DOHH2 (cell line): ENCODE results near the gene DDX54.

ENCODE experiments used
- H3F3A ChIP-seq: fragments of 200-600 bp; sonication (generic), shearing (Covaris generic); 2 replicates; pipeline ENCODE4 v1.6.0; 2016; ENCODE audit warnings: antibody characterized with exemption, mild to moderate bottlenecking; ENCODE audit not compliant: control insufficient read depth, insufficient read depth
- H3K27ac ChIP-seq: fragments of 200-600 bp; sonication (generic); 2 replicates; pipeline ENCODE4 v1.5.1; 2014; ENCODE audit warnings: low read depth, mild to moderate bottlenecking, low read length, moderate library complexity
- H3K27me3 ChIP-seq: fragments of 200-600 bp; sonication (generic); 2 replicates; pipeline ENCODE4 v1.6.1; 2014; ENCODE audit warnings: mild to moderate bottlenecking, low read length, mixed read lengths; ENCODE audit not compliant: control insufficient read depth
- H3K36me3 ChIP-seq: fragments of 200-600 bp; sonication (generic); 2 replicates; pipeline ENCODE4 v1.6.1; 2014; ENCODE audit warnings: mild to moderate bottlenecking, low read length, moderate library complexity, mixed read lengths; ENCODE audit not compliant: control insufficient read depth
- H3K4me1 ChIP-seq: fragments of 200-600 bp; sonication (generic); 2 replicates; pipeline ENCODE4 v1.6.1; 2014; ENCODE audit warnings: mild to moderate bottlenecking, low read length, mixed read lengths; ENCODE audit not compliant: control insufficient read depth
- H3K4me2 ChIP-seq: fragments of 200-600 bp; sonication (generic); 2 replicates; pipeline ENCODE4 v1.6.0; 2014; ENCODE audit warnings: mild to moderate bottlenecking, low read length, moderate library complexity
- H3K4me3 ChIP-seq: fragments of 200-600 bp; sonication (generic); 2 replicates; pipeline ENCODE4 v1.5.1; 2014; ENCODE audit warnings: mild to moderate bottlenecking, low read length, mixed read lengths
- H3K79me2 ChIP-seq: fragments of 200-600 bp; sonication (generic); 2 replicates; pipeline ENCODE4 v1.6.1; 2014; ENCODE audit warnings: mild to moderate bottlenecking, low read length, mixed read lengths; ENCODE audit not compliant: control insufficient read depth
- H3K9me2 ChIP-seq: fragments of 200-600 bp; sonication (generic); replicated peaks from 2 replicates; pipeline ENCODE4 v1.6.1; 2014; ENCODE audit warnings: mild to moderate bottlenecking, low read length, mixed read lengths; ENCODE audit not compliant: control insufficient read depth
- H3K9me3 ChIP-seq: fragments of 200-600 bp; sonication (generic); 2 replicates; pipeline ENCODE4 v1.6.1; 2014; ENCODE audit warnings: antibody characterized with exemption, low read length, mixed read lengths; ENCODE audit not compliant: control insufficient read depth, insufficient read depth
- H4K20me1 ChIP-seq: fragments of 200-600 bp; sonication (generic); 2 replicates; pipeline ENCODE4 v1.6.0; 2014; ENCODE audit warnings: low read depth, mild to moderate bottlenecking, antibody characterized with exemption, low read length, moderate library complexity; ENCODE audit not compliant: control insufficient read depth, insufficient read depth
- EZH2phosphoT487 ChIP-seq: fragments of 200-600 bp; sonication (generic); IDR thresholded peaks from 2 replicates; pipeline ENCODE4 v1.6.1; 2017; ENCODE audit warnings: borderline replicate concordance, mild to moderate bottlenecking, antibody characterized with exemption, low read length, moderate library complexity, mixed read lengths
- TF ChIP-seq, protein P1 (sequence below): fragments of 200-600 bp; sonication (generic); IDR thresholded peaks from one replicate; pipeline ENCODE4 v1.5.1; 2014; ENCODE audit warnings: antibody characterized with exemption, mild to moderate bottlenecking, low read depth, low read length; ENCODE audit not compliant: poor library complexity, severe bottlenecking

The DDX54 gene

GRCh38 chr12:113111247-113111646 lies 74.0 kb downstream of the DDX54 start:
- Histone ChIP-seq H3K27me3 (no peaks in the 10 kb centered on the region), H3F3A (peaks cover 11% of the 10 kb centered on the region; the same call in 1 of the 2 replicates), H3K4me2 (no peak overlapping the region), H3K79me2 (no peaks in the 10 kb centered on the region), H3K9me3 (no peaks in the 10 kb centered on the region), H4K20me1 (no peaks in the 10 kb centered on the region), H3K27ac (no peak overlapping the region), H3K4me1 (peaks cover 28% of the 10 kb centered on the region), H3K36me3 (peaks cover 7% of the 10 kb centered on the region), H3K4me3 (no peak overlapping the region), H3K9me2 (no peaks in the 10 kb centered on the region)
- no peak for TF ChIP-seq EZH2phosphoT487
- TF ChIP-seq, protein P1, sequence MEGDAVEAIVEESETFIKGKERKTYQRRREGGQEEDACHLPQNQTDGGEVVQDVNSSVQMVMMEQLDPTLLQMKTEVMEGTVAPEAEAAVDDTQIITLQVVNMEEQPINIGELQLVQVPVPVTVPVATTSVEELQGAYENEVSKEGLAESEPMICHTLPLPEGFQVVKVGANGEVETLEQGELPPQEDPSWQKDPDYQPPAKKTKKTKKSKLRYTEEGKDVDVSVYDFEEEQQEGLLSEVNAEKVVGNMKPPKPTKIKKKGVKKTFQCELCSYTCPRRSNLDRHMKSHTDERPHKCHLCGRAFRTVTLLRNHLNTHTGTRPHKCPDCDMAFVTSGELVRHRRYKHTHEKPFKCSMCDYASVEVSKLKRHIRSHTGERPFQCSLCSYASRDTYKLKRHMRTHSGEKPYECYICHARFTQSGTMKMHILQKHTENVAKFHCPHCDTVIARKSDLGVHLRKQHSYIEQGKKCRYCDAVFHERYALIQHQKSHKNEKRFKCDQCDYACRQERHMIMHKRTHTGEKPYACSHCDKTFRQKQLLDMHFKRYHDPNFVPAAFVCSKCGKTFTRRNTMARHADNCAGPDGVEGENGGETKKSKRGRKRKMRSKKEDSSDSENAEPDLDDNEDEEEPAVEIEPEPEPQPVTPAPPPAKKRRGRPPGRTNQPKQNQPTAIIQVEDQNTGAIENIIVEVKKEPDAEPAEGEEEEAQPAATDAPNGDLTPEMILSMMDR: no peak

DNA sequence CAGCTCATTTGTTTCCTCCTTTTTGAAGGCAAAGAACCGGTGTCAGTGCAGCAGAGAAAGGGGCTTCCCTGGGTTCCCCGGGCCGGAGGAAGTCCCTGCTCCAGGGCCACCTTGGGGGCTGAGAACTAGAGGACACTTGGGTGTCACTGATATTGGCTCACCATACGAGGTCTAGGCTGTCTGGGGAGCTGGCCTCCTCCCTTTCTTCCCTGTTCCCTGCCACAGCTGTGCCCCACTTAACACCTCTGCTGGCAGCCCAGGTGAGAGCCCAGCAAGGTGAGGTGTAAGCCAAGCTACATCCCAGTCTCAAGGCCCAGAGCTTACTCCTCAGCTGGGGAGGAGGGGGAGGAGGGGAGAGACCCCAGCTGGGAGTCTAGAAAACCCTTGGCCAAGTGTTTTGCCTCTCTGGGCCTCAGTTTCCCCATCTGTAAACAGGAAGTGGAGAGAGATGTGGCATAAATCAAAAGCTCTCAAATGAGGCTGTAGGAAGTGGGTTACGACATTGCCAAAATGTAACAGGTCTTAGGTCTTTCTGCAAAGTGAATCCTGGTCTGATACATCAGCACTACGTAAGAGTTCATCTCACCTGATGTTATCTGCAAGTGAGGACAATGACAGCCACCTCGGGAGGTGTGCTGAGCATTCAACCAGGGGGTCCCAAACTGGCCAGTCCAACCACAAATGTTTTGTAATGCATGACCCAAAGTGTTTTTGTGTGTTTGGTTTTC lies 75.2 kb downstream of the DDX54 start:
- H3K27ac ChIP-seq: no peak overlapping the region
- H4K20me1 ChIP-seq: no peaks in the 10 kb centered on the region
- H3K4me3 ChIP-seq: no peak overlapping the region
- TF ChIP-seq, protein P1: no peak
- no peak for TF ChIP-seq EZH2phosphoT487
- H3K4me2 ChIP-seq: no peak overlapping the region
- H3K9me3 ChIP-seq: no peaks in the 10 kb centered on the region
- H3K36me3 ChIP-seq: peaks cover 19% of the 10 kb centered on the region
- H3K4me1 ChIP-seq: peaks cover 39% of the 10 kb centered on the region
- H3K27me3 ChIP-seq: no peaks in the 10 kb centered on the region
- H3F3A ChIP-seq: peaks cover 11% of the 10 kb centered on the region; the same call in 1 of the 2 replicates
- H3K79me2 ChIP-seq: peaks cover 5% of the 10 kb centered on the region
- H3K9me2 ChIP-seq: no peaks in the 10 kb centered on the region

- H3F3A ChIP-seq: peaks cover 14% of the 10 kb centered on the region; the same call in 1 of the 2 replicates
- H3K9me2 ChIP-seq: no peaks in the 10 kb centered on the region
- no peaks in the 10 kb centered on the region for H3K27me3 ChIP-seq
- no peak overlapping the region for H3K27ac ChIP-seq
- H3K36me3 ChIP-seq: peaks cover 24% of the 10 kb centered on the region
- no peaks in the 10 kb centered on the region for H3K9me3 ChIP-seq
- H3K4me1 ChIP-seq: peaks cover 45% of the 10 kb centered on the region
- TF ChIP-seq EZH2phosphoT487: no peak
- TF ChIP-seq, protein P1: no peak
- H3K4me2 ChIP-seq: no peak overlapping the region
- H3K79me2 ChIP-seq: peaks cover 10% of the 10 kb centered on the region
- H3K4me3 ChIP-seq: no peak overlapping the region
- H4K20me1 ChIP-seq: no peaks in the 10 kb centered on the region
Measured at GRCh38 chr12:113109360-113109759, 75.9 kb downstream of the DDX54 start.
